Urinary bladder (tissue), 4 donors: ENCODE data around the gene CPLX1. TPM values are rescaled to one million over a fixed set of nuclear protein-coding genes. Genes with fewer than 3 reads are reported as not detected.
"Not testable (repeated sequence)": the region's sequence is repeated elsewhere in the genome, so short reads cannot be mapped to it uniquely, and the experiment has no call there.

ENCODE experiments used
- DNase-seq: peaks from one replicate; pipeline ENCODE4 v3.0.0-alpha.2; 2015; ENCODE audit errors: extremely low spot score
- H3K27ac ChIP-seq: one replicate; pipeline ENCODE4 v1.5.1; 2013; ENCODE audit warnings: low read depth, mild to moderate bottlenecking, moderate library complexity
- H3K36me3 ChIP-seq: one replicate; pipeline ENCODE4 v1.6.1; 2013; ENCODE audit warnings: mild to moderate bottlenecking, moderate library complexity; ENCODE audit not compliant: insufficient read depth
- H3K4me1 ChIP-seq: one replicate; pipeline ENCODE4 v1.6.1; 2013; ENCODE audit warnings: mild to moderate bottlenecking, moderate library complexity; ENCODE audit not compliant: insufficient read depth
- H3K4me3 ChIP-seq: one replicate; pipeline ENCODE4 v1.5.1; 2013; ENCODE audit warnings: low read depth, low read length
- WGBS: extraction: QIAGEN DNeasy Blood & Tissue Kit; methylation state at CpG from one replicate; pipeline ENCODE4 v1.1.7; 2013; 5-methylcytosine and 5-hydroxymethylcytosine counted together
- polyA plus RNA-seq: library from polyadenylated mRNA; stranded (reverse); fragments of 200-250 nt; gene quantifications from one replicate; pipeline ENCODE4 v1.2.3, GENCODE V29; 2013
- total RNA-seq: library from RNA; depleted of rRNA; stranded (reverse); fragments of >200 nt; gene quantifications from one replicate; pipeline ENCODE4 v1.2.3, GENCODE V29; 2014
- donor health status: healthy with polysubstance abuse.
- donor health status: healthy.

The CPLX1 gene
- total and polyA plus RNA-seq, 2 donors: 0.48 to 3.6 TPM

DNA sequence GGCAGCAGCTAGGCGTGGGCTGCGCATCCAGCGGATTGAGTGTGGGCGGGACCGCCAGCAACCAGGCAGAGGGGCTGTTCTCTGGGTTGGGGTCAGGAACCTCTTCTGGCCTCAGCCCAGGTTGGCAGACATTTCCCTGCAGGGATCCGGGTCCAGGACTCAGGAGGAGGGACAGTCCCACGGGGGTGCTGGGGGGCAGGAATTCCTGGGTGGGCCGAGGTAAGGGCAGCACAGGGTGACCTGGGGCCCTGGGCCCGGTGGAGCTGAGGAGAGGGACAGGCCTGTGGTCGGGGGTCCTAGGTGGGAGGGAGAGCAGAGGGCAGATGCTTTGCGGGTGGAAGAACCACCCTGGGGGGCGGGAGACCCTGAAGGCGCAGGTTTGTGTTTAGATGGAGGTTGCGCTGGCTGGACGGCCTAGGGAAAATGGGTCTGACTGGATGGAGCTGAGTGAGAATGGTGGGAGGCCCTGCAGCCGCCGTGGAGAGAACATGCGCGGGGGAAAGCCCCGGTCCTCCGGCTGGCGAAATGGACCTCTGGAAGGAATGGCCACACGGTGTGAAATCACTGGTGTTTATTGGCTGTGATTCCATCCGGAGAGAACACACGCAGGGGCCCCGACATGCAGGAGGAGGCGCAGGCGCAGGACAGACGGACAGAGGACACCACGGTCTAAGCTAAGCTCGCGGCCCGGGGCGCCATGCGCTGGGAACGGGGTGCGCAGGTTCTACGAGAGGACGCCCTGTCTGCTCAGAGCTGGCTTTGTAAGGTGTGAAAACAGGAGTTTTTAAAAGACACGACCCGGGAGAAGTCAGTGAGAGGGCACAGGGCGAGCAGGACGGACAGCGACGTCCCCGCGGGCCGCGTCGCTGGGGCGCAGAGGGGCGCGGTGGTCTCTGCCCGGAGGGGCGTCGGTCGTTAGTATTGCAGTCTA lies 41.3 kb downstream of the CPLX1 start:
- no peak overlapping the region for H3K27ac ChIP-seq
- H3K36me3 ChIP-seq: no peaks in the 10 kb centered on the region
- WGBS: 69% methylated on average over 57 of the region's 57 CpGs
- DNase-seq: no peak
- no peak overlapping the region for H3K4me3 ChIP-seq
- H3K4me1 ChIP-seq: no peaks in the 10 kb centered on the region

DNA sequence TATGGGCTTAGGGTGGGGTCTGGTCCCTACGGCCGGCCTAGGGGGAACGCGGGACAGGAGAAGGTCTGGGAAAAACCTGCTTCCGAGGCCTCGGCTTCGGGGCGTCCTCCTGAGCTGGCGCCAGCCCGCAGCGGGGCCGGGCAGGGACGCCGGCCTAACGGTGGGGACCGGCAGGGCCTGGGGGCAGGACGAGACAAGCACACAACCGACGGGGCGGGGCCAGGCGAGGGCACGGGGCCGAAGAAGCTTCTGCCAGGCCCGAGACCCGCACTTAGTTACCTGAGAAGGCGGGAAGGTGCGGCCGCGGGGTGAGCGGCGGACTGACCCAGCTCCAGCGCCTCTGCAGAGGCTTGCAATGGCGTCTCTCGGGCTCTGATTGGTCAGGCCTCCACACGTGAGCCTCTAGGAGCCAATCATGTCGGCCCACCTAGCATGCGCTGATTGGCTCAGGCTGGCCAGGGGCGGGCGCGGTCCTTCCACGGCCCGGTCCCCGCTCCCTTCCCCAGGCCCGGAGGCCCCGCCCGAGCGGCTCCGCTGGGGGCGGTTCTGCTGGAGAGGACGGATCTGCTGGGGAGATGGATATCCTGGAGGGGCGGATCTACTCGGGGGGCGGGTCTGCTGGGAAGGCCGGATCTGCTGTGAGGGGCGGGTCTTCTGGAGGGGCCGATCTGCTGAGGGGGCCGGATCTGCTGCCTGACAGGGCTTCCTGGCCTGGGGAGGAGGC lies 44.3 kb downstream of the CPLX1 start:
- under 1% methylated on average over 57 of the region's 57 CpGs for WGBS
- DNase-seq: peak; percentile 96

DNA sequence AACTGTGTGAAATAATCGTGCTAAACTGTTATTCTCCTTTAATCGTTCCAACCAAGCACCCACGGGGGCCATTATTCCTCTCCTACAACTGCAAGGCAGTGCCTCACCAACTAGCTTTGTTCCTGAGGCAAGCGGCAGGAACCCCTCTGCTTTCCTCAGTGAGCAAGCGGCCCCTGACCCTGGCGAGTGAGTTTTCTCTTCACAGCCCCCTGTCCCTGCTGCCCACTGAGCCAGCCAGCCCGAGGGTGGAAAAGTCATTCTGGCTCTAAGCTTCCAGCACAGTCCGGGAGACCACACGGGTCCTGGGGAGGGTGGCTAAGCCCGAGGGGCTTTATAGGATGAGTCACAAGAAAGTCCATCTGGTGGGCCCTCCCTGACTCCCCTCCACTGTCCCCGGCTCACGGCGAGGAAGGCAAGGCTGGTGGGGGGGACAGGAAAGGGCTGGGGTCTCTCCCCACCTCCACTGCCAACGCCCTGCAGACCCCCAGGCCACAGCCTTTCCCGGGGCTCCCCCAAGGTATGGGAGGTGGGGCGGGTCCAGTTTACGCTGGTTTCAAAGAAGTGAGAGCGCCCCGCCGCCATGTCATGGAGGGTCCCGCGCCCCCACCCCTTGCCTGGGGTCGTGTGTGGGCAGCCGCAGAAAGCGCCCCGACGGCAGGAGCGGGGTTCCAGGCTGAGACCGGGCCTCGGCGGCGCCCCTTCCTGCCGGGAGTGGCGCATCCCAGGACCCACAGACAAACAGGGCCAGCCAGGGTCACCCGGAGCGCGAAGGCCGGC lies 45.0 kb downstream of the CPLX1 start:
- 4% methylated on average over 38 of the region's 38 CpGs for WGBS
- Histone ChIP-seq H3K36me3 (no peaks in the 10 kb centered on the region), H3K4me3 (peak overlapping the region; percentile 88), H3K27ac (peak overlapping the region; percentile 63), H3K4me1 (peaks cover 1% of the 10 kb centered on the region)
- no peak for DNase-seq

More for the DNA sequence above, 44.3 kb downstream of the CPLX1 start:
- H3K4me3 ChIP-seq: peak overlapping the region; percentile 88
- no peaks in the 10 kb centered on the region for H3K36me3 ChIP-seq
- H3K4me1 ChIP-seq: peaks cover 1% of the 10 kb centered on the region
- peak overlapping the region; percentile 73 for H3K27ac ChIP-seq

DNA sequence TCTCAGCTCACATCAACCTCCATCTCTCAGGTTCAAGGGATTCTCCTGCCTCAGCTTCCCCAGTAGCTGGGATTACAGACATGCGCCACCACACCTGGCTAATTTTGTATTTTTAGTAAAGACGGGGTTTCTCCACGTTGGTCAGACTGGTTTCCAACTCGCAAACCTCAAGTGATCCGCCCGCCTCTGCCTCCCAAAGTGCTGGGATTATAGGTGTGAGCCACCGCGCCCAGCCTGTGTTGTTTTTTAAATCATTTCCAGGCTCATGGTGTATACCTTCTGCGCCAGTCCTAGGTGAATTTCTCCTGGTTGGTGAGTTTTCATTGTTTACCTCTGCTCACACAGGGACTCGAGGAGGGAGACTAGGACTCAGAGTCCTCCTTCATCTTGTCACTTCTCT lies 45.7 kb downstream of the CPLX1 start:
- DNase-seq, H3K36me3 ChIP-seq, H3K27ac ChIP-seq, H3K4me1 ChIP-seq: not testable (repeated sequence)
- peak overlapping the region; percentile 88 for H3K4me3 ChIP-seq
- 78% methylated on average over 10 of the region's 10 CpGs for WGBS

DNA sequence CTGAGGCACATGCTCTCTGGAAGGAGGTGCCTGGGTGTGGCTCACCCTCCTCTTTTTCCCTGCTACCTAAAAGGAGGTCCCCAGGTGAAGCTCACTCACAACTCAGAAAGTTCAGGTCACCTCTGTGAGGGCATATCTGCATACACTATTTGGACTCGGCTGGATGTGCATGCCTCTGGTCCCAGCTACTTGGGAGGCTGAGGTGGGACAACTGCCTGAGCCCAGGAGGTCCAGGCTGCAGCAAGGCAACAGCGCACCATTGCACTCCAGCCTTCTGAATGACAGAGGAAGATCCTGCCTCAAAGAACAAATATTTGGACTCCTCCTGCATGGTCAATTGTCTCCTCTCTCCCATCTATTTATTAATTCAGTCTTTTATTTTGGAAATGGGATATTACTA lies 46.4 kb downstream of the CPLX1 start:
- Histone ChIP-seq H3K4me1 (peaks cover 1% of the 10 kb centered on the region), H3K36me3 (no peaks in the 10 kb centered on the region), H3K4me3 (no peak overlapping the region), H3K27ac (no peak overlapping the region)
- WGBS: 97% methylated on average over 2 of the region's 2 CpGs
- DNase-seq: no peak

DNA sequence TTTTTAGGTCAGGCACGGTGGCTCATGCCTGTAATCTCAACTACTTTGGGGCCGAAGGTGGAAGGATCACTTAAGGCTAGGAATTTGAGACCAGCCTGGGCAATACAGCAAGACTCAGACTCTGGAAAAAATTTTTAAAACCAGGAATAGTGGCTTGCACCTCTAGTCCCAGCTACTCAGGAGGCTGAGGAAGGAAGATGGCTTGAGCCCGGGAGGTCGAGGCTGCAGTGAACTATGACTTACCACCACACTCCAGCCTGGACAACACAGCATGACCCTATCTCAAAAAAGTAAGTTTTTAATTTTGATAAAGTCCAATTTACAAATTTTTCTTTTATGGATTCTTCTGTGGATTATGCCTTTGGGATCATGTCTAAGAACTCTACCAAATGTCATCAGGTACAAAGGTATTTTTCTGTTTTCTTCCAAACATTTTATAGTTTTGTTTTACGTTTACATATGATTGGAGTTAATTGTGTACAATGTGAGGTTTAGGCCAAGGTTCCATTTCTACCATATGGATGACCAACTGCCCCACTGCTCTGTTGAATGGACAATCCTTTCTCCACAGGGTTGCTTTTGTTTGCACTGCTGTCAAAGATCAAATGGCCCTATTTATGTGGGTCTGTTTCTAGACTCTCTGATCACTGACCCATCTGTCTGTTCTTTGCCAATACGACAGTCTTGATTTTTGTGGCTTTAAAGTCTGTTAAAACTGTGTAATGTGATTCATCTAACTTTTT lies 48.2 kb downstream of the CPLX1 start:
- H3K27ac ChIP-seq: no peak overlapping the region
- DNase-seq: no peak
- no peaks in the 10 kb centered on the region for H3K36me3 ChIP-seq
- peaks cover 1% of the 10 kb centered on the region for H3K4me1 ChIP-seq
- H3K4me3 ChIP-seq: no peak overlapping the region
- 84% methylated on average over 6 of the region's 6 CpGs for WGBS

DNA sequence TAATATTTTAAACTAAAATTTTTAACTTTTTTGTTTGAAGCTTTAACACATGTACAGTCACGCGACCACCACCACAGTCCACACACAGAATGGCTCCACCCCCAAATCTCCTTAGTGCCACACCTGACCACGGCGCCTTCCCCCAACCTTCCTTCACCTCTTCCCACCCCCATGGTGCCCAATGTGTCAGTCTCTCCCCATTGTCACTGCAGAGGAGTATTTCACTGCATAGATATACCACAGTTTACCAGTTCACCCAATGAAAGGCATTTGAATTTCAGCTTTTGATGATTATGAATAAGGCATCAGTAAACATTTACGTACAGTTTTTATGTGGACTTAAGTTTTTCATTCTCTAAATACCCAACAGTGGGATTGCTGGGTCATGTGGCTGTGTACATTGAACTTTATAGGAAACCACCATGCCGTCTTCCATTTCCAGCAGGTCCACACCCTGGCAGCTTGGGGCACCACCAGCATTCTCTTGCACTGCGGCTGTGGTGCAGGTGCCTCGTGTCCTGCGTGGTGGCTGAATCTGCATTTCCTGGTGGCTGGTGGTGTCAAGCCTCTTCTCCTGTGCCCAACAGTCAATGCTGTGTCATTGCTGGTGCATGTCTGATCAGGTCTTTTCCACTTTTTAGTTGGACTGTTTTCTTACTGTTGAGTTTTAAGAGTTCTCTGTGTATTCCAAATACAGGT lies 49.0 kb downstream of the CPLX1 start:
- Histone ChIP-seq H3K27ac (no peak overlapping the region), H3K36me3 (no peaks in the 10 kb centered on the region), H3K4me1 (peaks cover 1% of the 10 kb centered on the region), H3K4me3 (no peak overlapping the region)
- no peak for DNase-seq
- WGBS: 95% methylated on average over 9 of the region's 9 CpGs

DNA sequence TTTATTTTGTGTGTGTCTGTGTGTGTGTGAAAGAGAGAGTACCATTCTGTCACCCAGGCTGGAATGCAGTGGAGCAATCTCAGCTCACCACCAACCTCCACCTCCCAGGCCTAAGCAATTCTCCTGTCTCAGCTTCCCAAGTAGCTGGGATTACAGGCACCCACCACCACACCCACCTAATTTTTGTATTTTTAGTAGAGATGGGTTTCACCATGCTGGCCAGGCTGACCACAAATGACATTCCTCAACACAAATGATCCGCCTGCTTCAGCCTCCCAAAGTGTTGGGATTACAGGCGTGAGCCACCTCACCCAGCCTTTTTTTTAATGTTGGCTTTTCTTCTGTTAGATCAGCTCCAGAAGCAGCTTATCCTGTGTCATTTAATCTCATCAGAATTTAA lies 50.4 kb downstream of the CPLX1 start:
- H3K4me1 ChIP-seq, H3K4me3 ChIP-seq, H3K36me3 ChIP-seq, DNase-seq, H3K27ac ChIP-seq: not testable (repeated sequence)
- WGBS: 93% methylated on average over 2 of the region's 2 CpGs

DNA sequence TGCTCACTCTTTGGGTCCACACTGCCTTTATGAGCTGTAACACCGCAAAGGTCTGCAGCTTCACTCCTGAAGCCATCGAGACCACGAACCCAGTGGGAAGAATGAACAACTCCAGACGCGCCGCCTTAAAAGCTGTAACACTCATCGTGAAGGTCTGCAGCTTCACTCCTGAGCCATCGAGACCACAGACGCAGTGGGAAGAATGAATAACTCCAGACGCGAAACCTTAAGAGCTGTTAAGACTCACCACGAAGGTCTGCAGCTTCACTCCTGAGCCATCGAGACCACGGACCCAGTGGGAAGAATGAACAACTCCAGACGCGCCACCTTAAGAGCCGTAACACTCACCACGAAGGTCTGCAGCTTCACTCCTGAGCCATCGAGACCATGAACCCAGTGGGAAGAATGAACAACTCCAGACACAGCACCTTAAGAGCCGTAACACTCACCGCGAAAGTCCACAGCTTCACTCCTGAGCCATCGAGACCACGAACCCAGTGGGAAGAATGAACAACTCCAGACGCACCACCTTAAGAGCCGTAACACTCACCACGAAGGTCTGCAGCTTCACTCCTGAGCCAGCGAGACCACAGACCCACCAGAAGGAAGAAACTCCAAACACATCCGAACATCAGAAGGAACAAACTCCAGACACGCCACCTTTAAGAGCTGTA lies 51.4 kb downstream of the CPLX1 start:
- not testable (repeated sequence) for H3K36me3 ChIP-seq, H3K4me1 ChIP-seq
- WGBS: 95% methylated on average over 30 of the region's 30 CpGs

DNA sequence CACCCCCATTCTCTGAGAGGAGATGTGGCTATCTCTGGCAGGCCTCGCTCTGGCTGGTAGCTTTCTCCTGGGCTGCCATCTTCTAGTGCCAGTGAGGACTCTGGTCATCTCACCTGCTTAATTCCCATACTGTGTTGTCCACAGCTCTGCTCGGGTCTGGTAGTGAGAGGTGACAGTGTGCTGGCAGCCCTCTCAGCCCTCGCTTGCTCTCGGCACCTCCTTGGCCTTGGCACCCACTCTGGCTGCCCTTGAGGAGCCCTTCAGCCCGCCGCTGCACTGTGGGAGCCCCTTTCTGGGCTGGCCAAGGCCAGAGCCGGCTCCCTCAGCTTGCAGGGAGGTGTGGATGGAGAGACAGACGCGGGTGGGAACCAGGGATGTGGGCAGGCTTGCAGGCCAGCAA lies 52.7 kb downstream of the CPLX1 start:
- Histone ChIP-seq H3K4me1 (no peaks in the 10 kb centered on the region), H3K4me3 (no peak overlapping the region), H3K27ac (no peak overlapping the region), H3K36me3 (no peaks in the 10 kb centered on the region)
- 87% methylated on average over 9 of the region's 9 CpGs for WGBS
- no peak for DNase-seq

More for the DNA sequence above, 51.4 kb downstream of the CPLX1 start:
- H3K4me3 ChIP-seq, DNase-seq, H3K27ac ChIP-seq: not testable (repeated sequence)

DNA sequence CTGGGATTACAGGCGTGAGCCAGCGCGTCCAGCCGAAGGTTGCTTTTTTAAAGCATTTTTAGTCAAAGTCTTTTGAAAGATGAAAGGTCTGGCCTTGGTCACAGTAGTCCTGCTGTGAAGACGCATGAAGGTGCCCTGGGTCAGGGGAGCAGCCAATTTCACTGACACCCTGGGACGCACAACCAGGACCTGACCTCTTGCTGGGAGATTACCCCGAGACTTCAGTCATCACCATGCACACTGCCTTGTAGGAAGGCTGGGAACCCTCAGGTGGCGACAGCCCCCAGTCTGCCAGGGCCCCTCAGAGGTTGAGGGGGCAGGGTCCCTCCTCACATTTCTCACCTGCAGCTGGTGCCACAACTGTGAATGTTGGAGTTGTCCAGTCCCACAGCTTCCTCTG lies 53.2 kb downstream of the CPLX1 start:
- peaks cover 2% of the 10 kb centered on the region for H3K36me3 ChIP-seq
- no peaks in the 10 kb centered on the region for H3K4me1 ChIP-seq
- DNase-seq: no peak

DNA sequence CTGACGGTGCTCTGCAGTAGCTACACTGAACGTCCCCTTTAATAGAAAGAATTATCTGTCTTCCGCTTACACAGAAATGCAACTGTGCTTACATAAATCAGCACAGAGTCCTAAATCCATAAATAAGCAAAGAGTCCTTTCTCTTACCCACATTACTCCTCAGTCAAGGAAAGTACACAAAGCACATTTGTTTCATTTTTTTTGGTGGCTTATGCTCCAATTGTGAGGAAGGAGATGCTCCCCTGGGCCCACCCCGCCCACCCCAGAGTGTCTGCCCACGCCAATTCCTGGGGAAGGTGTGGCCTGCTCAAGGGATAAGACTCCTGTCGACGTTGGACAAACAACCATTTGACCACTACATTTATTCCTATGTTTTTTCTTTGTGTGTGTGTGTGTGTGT lies 53.8 kb downstream of the CPLX1 start:
- peaks cover 2% of the 10 kb centered on the region for H3K36me3 ChIP-seq
- WGBS: 44% methylated on average over 7 of the region's 7 CpGs
- DNase-seq: no peak
- no peaks in the 10 kb centered on the region for H3K4me1 ChIP-seq
- no peak overlapping the region for H3K4me3 ChIP-seq
- H3K27ac ChIP-seq: no peak overlapping the region

More for the DNA sequence above, 53.2 kb downstream of the CPLX1 start:
- Histone ChIP-seq H3K4me3 (no peak overlapping the region), H3K27ac (no peak overlapping the region)
- 89% methylated on average over 8 of the region's 8 CpGs for WGBS
